GM12874 (cell line): Measurements from ENCODE around the gene CORO2B.

Source experiments
- CTCF ChIP-seq: IDR thresholded peaks from 2 replicates; pipeline ENCODE4 v1.5.1; 2011; ENCODE audit warnings: low read depth, mild to moderate bottlenecking, control low read depth, low read length, moderate library complexity; ENCODE audit not compliant: insufficient read depth

Gene CORO2B

DNA sequence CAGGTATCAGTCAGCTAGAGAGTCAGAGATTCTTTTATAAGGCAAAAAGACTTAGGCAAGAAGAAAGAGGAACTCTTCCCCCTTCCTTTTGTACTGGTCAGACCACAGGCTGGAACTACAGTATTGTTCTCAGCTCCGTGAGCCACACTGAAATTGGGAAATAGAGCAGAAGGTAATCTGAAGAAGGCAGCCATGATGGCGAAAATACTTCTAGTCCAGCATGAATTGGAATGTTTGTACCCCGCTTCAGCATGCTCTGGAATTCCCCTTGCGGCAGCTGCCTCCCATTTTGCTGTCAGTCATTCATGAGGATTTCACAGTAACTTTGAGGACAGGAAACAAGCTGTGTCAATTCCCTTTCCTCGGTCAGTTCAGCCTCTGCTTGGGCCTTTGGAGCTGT is 96.2 kb downstream of the CORO2B start:
- no peak for TF ChIP-seq CTCF

- no peak for TF ChIP-seq CTCF
These were observed 97.3 kb downstream of the CORO2B start for GRCh38 chr15:68676011-68676605.

DNA sequence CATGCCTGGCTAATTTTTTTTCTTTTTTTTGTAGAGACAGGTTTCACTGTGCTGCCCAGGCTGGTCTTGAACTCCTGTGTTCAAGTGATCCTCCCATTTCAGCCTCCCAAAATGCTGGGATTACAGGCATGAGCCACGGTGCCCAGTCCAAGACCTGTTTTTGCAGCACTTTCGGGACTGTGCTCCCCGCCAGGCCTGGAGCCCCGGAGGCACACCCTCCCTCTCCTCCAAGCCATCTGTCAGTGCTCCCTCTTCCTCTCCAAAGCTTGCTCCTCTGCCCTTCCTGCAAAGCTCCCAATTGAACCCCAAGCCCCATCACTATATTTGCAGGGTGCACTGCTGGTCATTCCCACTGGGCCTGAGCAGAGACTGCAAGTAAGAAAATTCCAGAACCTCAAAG is 98.1 kb downstream of the CORO2B start:
- TF ChIP-seq CTCF: no peak

- TF ChIP-seq CTCF: no peak
These were observed 99.2 kb downstream of the CORO2B start for GRCh38 chr15:68677996-68678395.

GRCh38 chr15:68678746-68679145 is 100.0 kb downstream of the CORO2B start:
- no peak for TF ChIP-seq CTCF

DNA sequence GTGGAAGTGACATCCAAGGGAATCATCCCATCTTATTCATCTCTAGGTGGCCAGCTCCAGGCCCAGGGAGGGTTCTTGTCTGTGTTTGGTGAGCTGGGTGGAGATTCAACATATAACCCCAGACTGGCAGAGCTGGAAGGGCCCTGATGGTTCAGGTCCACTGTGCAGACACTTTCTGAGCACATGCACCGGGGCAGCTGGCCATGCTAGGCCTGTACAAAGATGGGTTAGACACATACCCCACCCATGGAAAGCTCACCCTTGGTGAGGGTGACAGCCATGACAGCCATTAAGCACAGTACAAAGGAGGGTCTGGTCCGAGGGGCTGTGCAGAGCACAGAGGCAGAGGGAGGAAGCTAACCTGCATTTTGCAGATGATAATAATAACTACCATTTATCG is 100.4 kb downstream of the CORO2B start:
- TF ChIP-seq CTCF: no peak

DNA sequence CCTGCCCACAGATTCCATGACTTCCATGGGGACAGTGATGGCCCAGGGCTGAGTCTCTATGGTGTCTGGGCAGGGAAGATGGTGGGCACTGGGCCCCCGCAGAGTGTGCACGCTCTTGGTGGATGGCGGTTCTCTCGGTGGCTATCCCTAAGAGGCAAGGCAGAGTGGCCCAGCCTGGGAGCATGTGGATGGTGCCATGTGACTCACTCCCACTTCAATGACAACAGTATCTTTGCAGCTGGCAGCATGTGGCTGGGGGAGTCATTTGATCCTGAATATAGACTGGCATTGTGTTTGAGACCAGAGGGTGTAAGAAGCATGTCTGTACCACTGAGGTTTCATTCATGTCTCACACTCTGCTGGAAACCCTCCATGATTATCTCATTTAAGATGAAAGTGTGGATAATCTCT is 101.2 kb downstream of the CORO2B start:
- TF ChIP-seq CTCF: no peak
